NCI-H128 (cell line): ENCODE data around the gene FAM241A.

Source experiments
- DNase-seq: peaks from one replicate; lab custom pipeline; 2025; ENCODE audit not compliant: unreplicated experiment; lab: John Stamatoyannopoulos, UW

The FAM241A gene

DNA sequence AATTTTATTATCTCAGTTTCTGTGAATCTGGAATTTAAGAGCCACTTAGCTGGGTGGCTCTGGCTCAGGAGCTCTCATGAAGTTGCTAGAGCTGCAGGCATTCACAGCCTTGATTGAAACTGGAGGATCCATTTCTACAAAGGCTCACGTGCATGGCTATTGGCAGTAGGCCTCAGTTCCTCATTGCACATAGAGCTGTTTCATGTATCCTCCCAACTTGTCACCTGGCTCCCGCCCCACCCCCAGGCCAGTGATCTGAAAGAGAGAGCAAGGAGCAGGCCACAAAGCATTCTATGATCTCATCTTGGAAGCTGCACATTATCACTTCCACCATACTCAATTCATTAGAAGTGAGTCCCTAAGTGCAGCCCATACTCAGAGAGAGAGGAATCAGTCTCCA lies 67.8 kb downstream of the FAM241A start:
- no peak for DNase-seq

DNA sequence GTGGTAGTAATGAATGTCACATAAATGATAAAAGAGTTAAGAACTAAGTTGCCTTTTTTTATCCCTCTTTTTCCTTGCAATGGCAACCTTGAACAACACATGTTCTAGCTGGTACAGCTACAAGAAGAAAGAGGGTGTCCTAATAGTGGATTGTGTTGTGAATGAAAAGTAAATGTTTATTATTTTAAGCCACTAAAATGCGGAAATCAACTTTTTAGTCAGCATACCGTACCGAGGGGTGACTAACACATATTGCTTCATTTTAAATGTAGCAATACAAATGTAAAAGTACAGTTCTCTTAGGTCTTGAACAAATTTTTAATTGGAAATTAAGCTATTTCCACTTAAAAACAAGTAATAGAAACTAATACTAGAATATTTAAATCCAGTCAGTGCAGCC lies 68.6 kb downstream of the FAM241A start:
- DNase-seq = no peak

DNA sequence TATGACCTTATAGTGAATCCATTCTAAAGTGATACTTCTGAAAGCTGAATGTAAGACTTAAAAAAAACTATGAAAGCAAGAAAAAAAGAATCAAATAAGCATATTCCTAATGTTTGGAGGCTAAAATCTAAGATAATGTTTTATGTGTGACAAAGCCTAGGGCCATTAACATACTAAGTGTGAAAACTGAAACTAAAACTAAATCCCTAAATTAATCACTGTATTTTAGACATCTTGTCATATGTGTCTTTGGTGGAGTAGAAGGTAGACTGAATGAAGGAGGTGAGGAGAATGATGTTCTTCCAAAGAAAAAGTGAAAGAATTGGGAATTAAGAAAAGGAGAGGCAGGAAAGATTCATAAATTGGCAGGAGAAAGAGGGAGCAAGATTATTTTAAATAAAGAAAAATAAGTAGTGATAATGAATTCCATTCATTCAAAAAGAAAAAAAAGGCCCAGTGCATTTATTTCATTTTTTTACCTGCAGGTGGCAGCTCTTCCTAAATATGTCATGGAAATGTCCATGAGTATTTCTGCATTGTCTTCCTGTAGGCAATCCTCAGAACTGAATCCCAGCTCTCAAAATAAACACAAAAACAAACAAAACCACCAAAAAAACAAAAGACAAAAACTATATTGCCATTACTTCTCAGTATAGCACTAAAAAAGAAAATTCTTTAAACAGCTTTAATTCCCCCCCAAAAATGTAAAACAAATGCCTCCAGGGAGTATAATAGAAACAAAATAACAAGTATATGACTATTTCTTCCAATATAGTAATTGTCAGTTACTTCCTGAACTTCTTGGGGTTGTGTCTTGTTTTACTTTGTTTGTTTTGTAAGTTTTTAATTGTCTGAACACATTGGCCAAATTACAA lies 69.4 kb downstream of the FAM241A start:
- DNase-seq = no peak

DNA sequence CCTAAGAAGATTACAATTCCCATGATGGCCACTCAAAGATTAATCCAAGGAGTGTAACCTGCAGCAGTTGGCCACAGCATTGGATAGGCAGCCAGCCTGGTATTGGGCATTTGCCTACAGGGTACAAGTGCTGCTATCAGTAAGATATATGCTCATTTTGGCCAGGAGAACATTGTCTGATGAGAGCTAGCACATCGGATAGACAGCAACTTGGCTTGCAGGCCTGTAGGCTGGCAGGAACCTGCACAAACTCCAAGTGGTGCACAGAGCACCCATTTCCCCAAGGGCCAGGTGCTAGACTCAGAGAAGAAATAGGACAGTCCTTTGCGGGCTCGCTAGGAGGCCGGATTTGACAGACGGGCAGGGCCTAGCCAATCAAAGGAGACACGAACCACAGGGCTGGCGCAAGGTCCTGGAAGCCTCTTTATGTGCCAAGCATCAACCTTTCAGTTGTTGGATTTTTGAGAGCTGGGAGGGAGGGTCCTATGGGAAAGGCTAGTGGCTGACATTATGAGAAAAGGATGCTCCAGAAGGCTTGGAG lies 74.6 kb downstream of the FAM241A start:
- DNase-seq = no peak

DNA sequence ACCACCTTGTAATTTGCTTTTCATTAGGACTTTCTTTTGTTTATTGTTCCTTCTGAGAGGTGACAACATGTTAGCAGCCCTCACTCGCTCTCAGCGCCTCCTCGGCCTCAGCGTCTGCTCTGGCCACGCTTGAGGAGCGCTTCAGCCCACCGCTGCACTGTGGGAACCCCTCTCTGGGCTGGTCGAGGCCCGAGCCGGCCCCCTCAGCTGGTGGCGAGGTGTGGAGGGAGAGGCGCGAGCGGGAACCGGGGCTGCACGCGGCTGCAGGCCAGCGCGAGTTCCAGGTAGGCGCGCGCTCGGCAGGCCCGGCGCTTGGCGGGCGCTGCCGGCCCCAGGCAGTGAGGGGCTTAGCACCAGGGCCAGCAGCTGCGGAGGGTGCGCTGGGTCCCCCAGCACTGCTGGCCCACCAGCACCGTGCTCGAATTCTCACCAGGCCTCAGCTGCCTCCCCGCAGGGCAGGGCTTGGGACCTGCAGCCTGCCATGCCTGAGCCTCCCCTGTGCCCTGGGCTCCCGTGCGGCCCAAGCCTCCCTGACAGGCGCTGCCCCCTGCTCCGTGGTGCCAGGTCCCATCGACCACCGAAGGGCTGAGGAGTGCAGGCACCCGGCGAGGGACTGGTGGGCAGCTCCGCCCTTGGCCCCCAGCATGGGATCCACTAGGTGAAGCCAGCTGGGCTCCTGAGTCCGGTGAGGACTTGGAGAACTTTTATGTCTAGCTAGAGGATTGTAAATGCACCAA lies 77.1 kb downstream of the FAM241A start:
- no peak for DNase-seq

DNA sequence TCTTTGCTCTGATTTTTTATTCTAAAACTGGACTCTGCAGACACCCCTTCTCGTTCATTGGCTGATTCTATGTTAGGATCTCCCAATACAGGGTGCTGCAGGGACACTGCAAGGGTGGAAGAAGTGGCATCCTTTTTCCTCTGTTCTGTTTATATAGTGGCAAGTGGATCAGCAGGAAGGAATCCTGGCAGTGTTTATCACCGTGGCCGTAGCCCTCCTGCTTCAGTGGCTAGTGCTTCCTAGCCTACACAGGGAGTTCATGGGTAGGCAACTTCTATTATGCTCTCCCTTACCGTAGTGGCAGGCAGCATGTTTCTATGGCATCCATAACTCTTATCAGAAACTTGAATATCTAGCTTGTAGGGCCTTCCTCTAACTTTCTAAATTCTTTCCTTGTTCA lies 79.9 kb downstream of the FAM241A start:
- no peak for DNase-seq

- DNase-seq = peak; percentile 76
Observed at GRCh38 chr4:112230879-112231778, 85.9 kb downstream of the FAM241A start.

GRCh38 chr4:112231779-112232713 lies 86.8 kb downstream of the FAM241A start, which contains the start of gene AP1AR:
TSS of gene AP1AR (plus strand) at chr4:112231787. CDS start at chr4:112232092, 305 bp downstream.
- DNase-seq = peak; percentile 11

GRCh38 chr4:112234952-112235609 lies 89.8 kb downstream of the FAM241A start:
- DNase-seq = peak; percentile 6

DNA sequence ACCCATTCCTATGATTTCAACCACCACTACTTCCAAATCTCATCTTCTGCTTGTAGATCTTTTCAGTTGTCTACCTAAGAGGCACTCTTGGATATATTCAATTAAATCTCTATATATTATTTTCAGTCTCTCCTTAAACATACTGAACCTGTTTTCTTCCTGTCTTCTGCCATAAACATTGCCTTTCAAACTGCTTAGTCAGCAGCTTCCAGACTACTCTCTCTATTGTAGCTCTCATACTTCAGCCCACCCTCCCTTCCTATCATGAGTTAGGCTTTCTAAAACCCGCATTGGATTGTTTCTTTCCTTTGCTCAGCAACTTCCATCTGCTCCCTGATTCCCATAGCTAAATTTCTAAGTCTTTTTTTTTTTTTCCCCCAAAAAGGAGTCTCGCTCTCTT lies 90.8 kb downstream of the FAM241A start:
- DNase-seq = no peak

DNA sequence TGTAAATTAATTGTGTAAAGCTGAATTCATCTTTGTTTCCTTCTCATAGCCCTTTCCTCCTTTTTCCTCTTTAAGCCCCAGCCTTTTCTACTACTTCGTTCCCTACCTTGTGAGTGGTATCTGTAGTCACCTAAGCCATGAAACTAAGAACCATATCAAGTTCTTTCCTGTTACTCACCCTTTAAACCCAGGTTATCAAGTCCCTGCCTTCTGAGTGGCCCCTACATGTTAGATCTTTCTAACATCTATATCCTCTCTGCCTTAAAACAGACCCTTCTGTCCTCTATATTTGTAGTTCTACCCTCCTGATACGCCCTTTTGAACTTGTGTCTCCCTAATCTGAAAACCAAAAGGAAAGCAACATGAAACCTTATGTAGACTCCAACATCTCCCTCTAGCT lies 93.6 kb downstream of the FAM241A start:
- DNase-seq = no peak
